Inferior parietal cortex (tissue), 1 donor: ENCODE results near the gene ABCB10.
"Not testable (repeated sequence)": the region's sequence is repeated elsewhere in the genome, so short reads cannot be mapped to it uniquely, and the experiment has no call there.

Source experiments
- DNase-seq: peaks from one replicate; pipeline ENCODE4 v3.0.0-alpha.2; 2016; ENCODE audit errors: extremely low spot score

ABCB10 gene

GRCh38 chr1:229536982-229537381 is 21.5 kb downstream of the ABCB10 start:
- DNase-seq, result no peak

GRCh38 chr1:229535230-229535629 is 23.3 kb downstream of the ABCB10 start:
- DNase-seq, result peak; percentile 16

GRCh38 chr1:229531326-229531725 is 27.2 kb downstream of the ABCB10 start:
- DNase-seq, result no peak

DNA sequence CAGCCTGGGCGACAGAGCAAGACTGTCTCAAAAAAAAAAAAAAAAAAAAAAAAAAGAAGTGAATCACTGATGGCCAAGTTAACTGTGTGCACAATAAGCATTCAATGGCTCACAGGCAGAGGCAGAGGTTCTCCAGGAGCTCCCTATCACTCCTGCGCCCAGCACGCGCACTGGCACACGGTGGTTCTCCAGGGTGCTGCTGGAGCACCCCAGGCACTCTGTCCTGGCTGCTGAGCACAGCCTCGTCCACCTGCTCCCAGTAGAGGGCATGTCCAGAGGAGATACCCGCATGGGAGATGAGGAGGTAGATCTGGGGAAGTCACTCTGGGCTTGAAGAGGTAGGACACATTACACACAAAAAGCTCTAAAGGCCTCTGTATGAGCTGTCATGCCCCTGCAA is 28.9 kb downstream of the ABCB10 start:
- DNase-seq, result no peak

DNA sequence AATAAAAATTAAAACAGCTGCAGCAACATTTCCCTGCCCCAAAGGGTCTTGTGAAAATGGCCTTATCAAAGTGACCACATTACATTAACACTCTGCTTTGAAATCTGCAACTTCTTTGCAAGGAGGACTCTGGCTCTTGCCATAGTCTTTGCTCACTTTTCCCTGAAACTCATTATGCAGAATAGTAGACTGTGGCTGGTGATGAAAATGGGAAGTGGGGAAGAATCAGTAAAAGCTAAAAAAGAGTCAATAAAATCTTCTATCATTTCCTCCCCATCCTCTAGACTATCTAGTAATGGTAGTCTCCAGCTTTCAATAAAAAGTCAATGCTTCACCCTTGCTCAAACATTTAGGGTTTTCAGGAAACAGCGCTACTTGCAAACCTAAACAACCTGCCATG is 31.8 kb downstream of the ABCB10 start:
- DNase-seq, result no peak

DNA sequence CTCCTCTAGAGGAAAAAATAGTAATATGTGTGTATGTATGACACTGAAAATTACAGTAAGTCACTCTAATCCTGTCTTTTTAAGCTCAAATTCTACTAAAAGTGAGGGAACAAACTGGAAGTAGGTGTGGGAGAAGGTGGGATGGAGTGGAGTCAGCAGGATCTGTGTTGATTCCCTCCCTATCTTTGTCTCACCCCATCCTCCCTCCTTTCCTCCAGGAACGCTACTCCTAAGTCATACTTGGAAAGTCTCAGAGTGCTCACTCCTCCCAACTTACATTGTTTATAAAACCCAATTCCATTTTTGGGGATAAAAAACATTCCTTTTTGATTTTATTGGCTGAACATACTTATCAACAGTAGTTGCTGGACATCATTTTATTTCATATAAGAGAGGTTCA is 35.5 kb downstream of the ABCB10 start:
- DNase-seq, result no peak

- DNase-seq, result peak; percentile 88
Measured at GRCh38 chr1:229514578-229515275, 43.8 kb downstream of the ABCB10 start.

GRCh38 chr1:229511625-229512024 is 46.9 kb downstream of the ABCB10 start:
- DNase-seq, result not testable (repeated sequence)

GRCh38 chr1:229511201-229511600 is 47.3 kb downstream of the ABCB10 start:
- not testable (repeated sequence) for DNase-seq

DNA sequence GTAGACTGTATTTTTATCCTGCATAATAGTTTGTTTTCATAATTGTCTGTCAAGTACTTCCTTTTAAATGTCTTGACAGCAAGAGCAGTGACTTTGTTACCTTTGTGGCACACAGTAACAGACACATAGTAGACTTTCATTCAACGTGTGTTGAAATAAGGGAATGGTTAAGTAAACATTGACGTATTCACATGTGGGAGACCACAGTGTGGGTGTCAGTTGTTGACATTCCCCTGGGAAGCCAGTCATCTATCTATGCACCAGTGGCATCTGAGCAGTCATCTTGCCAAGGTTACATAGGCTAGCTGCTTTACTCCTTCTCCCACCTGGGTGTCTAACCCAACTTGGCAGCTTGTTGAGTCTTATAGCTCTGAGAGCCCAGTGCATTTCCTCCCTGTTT is 48.9 kb downstream of the ABCB10 start:
- DNase-seq, result no peak

DNA sequence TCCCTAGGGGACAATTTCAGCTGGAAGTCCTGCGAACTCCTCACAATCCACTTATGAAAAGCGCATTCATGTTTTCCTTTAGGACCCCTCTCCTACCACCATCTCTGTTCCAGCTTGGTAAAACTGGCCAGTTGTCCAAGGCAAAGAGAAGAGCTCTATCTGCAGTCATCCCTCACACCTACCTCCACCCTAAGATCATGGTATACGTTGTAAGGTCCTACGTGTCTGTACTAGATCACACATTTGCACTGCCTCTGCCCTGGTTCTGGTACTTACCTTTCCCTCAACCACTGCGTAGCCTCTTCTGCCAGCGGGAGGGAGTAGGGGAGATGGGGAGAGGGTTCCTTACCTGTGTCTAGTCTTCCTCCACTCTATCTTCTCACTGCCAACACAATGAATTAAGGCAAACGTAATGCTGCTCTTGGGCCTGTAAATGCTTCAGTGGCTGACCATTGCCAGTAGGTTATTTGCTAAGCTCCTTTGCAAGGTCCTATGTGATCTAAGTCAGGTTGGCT is 49.6 kb downstream of the ABCB10 start:
- DNase-seq, result no peak

GRCh38 chr1:229507951-229508822 is 50.3 kb downstream of the ABCB10 start, which contains the start of gene NUP133:
TSS of gene NUP133 (minus strand) at chr1:229508341. CDS start at chr1:229508249, 92 bp downstream.
- peak; percentile 96 for DNase-seq

DNA sequence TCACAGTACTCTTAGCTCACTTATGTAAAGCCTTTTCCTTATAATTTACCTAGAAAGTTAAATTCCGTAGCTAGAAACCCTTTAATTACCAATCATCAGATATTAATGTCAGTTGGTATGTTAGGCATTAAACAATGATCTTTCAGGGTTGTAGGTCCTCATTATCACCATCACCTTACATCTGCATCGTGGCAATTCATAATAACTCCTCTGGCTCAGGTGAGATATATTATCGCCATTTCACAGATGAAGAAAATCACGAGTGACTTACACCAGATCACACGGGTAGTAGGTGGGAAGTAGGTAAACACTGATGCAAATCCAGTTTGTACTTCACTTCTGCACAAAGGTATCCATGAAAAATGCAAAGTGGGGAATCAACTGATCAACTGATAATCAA is 51.0 kb downstream of the ABCB10 start:
- no peak for DNase-seq

- DNase-seq, result no peak
Measured at GRCh38 chr1:229506633-229507032, 51.9 kb downstream of the ABCB10 start.

GRCh38 chr1:229495782-229496181 is 62.7 kb downstream of the ABCB10 start:
- DNase-seq, result no peak

DNA sequence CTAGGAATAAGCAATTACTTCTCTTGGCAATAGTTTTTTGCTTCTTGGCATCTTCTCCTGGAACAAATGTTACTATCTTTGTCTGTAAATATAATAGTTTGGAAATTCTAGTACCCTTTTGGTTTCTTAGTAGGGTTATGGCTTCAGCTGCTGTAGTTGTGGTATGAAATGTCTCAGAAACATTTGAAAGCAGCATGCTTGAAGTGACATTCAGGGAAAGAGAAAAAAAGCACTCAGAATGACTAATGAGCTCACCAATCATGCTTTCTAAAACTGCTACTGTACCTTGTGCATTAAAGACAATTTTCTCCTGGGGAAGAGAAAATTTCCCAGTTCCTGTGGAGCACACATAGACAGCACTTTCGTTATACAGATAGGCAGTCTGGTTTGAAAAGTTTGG is 71.3 kb downstream of the ABCB10 start:
- DNase-seq, result no peak

DNA sequence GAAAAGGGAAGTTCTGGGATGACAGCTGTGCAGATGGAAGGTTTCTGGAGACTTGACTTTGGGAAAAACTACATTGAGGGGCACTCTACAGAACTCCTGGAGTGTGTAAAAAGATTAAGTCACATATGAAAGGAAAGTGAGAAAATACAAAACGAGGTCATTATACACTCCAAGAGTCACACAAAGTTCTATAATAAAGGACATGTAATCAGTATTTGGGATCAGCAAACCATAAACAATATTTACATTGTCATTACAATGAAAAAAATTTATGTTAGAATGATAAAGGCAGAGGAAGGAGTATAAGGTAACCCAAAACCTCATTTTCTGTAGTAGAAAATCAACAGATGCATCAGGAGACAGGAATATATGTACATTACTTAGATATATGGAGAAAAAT is 73.2 kb downstream of the ABCB10 start:
- DNase-seq, result no peak

DNA sequence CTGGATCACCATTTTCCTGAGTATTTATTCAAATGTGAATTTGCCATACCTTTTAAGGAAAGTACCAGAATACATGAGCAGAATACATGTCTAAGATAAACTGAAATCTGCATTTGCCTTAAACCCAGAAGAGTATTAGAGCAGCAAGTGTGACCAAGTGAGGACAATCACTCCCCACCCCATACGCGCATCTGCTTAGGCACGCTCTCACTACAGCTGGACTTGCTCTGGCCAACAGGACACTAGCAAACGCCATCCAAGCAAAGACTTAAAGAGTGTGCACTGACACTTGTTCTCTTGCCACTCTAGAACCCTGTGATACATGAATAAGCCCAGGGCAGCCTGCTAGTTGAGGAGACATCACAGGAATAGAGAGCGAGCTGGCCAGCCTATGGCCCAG is 76.0 kb downstream of the ABCB10 start:
- DNase-seq, result no peak

DNA sequence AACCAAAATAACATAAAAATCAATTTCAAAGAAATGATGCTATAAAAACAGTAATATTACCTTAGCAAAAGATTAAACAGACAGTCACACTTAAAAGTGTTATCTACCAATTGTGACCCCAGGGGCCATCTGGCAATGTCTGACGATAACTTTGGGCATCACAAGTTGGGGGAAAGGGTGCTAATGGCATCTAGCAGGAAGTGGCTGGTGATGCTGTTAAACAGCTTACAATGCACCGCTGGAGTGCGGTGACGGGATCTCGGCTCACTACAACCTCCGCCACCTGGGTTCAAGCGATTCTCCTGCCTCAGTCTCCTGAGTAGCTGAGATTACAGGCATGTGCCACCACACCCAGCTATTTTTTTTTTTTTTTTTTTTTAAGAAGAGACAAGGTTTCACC is 78.0 kb downstream of the ABCB10 start:
- no peak for DNase-seq

DNA sequence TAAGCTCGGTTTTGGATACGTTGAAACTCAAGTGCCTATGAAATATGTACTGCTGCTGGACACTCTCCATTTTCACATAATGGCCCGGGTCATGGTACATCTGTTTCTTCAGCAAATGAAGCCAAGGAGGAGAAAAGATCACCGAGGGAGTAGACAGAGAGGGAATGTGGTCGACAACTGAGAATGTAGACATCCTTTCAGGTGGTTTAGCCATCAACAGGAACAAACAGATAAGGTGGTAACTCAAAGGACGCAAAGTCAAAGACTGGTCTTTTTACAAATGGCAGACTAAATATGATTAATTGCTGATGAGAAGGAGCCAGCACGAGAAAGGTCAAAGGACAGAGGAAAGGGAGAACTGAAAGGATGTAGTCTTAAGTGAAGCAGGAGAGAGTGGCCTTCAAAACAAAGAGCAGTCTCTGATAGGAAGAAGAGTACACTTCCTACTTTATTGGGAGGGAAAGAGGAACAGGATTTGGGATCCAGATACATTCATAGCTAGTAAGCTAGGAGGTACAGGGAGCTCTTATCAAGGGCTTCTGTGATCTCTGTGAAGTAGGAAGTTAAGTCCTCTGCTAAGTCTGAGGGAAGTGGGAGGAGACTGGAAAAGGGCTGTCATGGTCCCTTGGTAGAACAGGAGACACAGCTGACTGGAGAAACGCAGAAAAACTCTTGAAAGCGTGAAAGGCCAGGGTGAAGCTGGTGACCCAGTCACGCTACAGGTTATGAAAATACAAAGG is 78.7 kb downstream of the ABCB10 start:
- no peak for DNase-seq

- no peak for DNase-seq
Measured at GRCh38 chr1:229478852-229479251, 79.7 kb downstream of the ABCB10 start.

GRCh38 chr1:229475859-229476258 is 82.6 kb downstream of the ABCB10 start:
- DNase-seq, result not testable (repeated sequence)
